ENCODE results near the gene NCMAP. TPM values are rescaled to one million over a fixed set of nuclear protein-coding genes. Genes with fewer than 3 reads are reported as not detected.
A peak's percentile ranks its signal among the peaks of the same experiment; 100 is the strongest.

The NCMAP gene
- total RNA-seq, 3 donors from 2014 or later: 0.16 to 8.2 (median 0.98) TPM

DNA sequence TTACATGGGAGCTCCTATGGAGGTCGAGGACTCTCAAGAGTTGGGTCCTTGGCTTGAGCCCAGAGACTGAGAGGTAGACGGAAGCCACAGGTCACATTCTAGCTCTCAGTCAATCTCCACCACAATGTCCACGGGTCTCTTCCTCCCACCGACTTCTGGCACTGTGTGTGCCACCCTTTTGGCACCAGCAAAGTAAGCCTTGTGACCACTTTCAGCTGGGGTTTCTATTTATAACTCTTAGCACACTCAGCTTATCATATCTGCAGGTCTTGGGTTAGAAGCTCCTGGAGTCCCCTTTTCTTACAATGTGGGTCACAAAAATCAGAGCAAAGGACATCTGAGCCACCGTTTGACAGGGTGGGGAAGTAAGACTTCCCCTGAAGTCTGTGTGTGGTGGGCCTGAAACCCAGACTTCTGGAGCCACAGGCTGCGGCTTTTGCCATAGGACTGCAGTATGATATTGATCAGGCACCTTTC is 28.3 kb downstream of the NCMAP start:
- Histone ChIP-seq H3K36me3 (no peaks in the 10 kb centered on the region), H3K27ac (no peak overlapping the region), H3K4me1 (no peaks in the 10 kb centered on the region), H3K27me3 (no peaks in the 10 kb centered on the region), H3K9me3 (no peaks in the 10 kb centered on the region), H3K4me3 (no peak overlapping the region)
- no peak for DNase-seq (ENCODE audit: low spot score in 2 of 2)
- intact Hi-C loops (cut with DNase I; ENCODE audit: low total_unique reads): no loop called here
- TF ChIP-seq POLR2AphosphoS5 (IDR thresholded peaks at IDR 0.05) (no peak), POLR2A (IDR thresholded peaks at IDR 0.05) (no peak)

DNA sequence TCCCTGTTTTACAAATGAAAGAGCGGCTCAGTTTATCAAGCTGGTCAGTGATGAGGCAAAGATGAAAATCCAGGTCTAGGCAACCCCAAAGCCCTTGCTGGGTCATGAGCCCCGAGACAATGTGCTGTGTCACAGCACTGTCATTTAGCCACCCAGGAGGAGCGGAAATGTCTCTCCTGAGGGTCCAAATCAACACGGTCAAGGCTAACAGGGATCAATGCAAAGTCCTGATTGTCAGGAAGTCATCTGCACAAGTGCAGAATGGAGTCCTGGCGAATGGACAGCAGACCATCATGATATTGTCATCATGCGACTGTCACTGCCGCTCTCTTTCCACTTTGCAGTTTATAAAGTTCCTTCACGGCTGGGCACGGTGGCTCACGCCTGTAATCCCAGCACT is 30.2 kb downstream of the NCMAP start:
- no peaks in the 10 kb centered on the region for H3K9me3 ChIP-seq
- no peak overlapping the region for H3K27ac ChIP-seq
- no peak overlapping the region for H3K4me3 ChIP-seq
- DNase-seq (ENCODE audit: low spot score in 2 of 2): no peak
- intact Hi-C loops (cut with DNase I; ENCODE audit: low total_unique reads): no loop called here
- H3K36me3 ChIP-seq: no peaks in the 10 kb centered on the region
- no peaks in the 10 kb centered on the region for H3K27me3 ChIP-seq
- no peaks in the 10 kb centered on the region for H3K4me1 ChIP-seq
- no peak for TF ChIP-seq POLR2AphosphoS5 (IDR thresholded peaks at IDR 0.05)
- no peak for TF ChIP-seq POLR2A (IDR thresholded peaks at IDR 0.05)
- TF ChIP-seq CTCF (IDR thresholded peaks at IDR 0.05): no peak

GRCh38 chr1:24586970-24587820 is 31.3 kb downstream of the NCMAP start:
- intact Hi-C loops (cut with DNase I; ENCODE audit: low total_unique reads): no loop called here
- H3K36me3 ChIP-seq: no peaks in the 10 kb centered on the region
- no peaks in the 10 kb centered on the region for H3K4me1 ChIP-seq
- peak; percentile 71 to 81 (median 81) for TF ChIP-seq CTCF (IDR thresholded peaks at IDR 0.05)
- no peak for TF ChIP-seq POLR2A (IDR thresholded peaks at IDR 0.05)
- TF ChIP-seq POLR2AphosphoS5 (IDR thresholded peaks at IDR 0.05): no peak
- peak overlapping the region in 1 of 2 donors; percentile 29 for H3K27ac ChIP-seq
- no peaks in the 10 kb centered on the region for H3K9me3 ChIP-seq
- H3K27me3 ChIP-seq: no peaks in the 10 kb centered on the region
- DNase-seq (ENCODE audit: low spot score in 2 of 2): peak in 1 of 2 donors; percentile 37
- H3K4me3 ChIP-seq: no peak overlapping the region

GRCh38 chr1:24588573-24588972 is 32.7 kb downstream of the NCMAP start:
- no peak overlapping the region for H3K4me3 ChIP-seq
- H3K27ac ChIP-seq: no peak overlapping the region
- no peaks in the 10 kb centered on the region for H3K4me1 ChIP-seq
- H3K27me3 ChIP-seq: no peaks in the 10 kb centered on the region
- H3K36me3 ChIP-seq: no peaks in the 10 kb centered on the region
- intact Hi-C loops (cut with DNase I; ENCODE audit: low total_unique reads): no loop called here
- DNase-seq (ENCODE audit: low spot score in 2 of 2): no peak
- H3K9me3 ChIP-seq: no peaks in the 10 kb centered on the region
- TF ChIP-seq POLR2AphosphoS5 (IDR thresholded peaks at IDR 0.05) (no peak), CTCF (IDR thresholded peaks at IDR 0.05) (no peak), POLR2A (IDR thresholded peaks at IDR 0.05) (no peak)

DNA sequence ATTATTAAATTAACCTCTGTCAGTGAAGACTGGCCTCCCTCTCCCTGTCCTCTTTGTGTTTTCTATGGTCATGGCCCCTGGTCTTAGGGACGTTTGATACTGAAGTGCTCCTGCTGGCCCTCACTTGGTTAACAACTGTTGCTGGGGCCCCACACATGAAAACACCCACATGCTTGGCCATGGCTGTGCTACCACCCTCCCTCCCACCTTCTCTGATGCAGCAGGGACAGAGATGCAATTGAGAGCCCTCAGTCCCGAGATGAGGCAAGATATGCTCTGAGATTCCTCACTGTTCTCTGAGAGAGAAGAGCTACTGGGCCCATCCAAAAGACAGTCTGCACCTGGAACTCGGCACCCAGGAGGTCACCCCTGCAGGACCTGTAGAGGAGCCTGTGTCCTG is 33.3 kb downstream of the NCMAP start:
- no peak for TF ChIP-seq POLR2AphosphoS5 (IDR thresholded peaks at IDR 0.05)
- no peak for TF ChIP-seq POLR2A (IDR thresholded peaks at IDR 0.05)
- TF ChIP-seq CTCF (IDR thresholded peaks at IDR 0.05): no peak
- Histone ChIP-seq H3K4me3 (no peak overlapping the region), H3K27me3 (no peaks in the 10 kb centered on the region), H3K4me1 (no peaks in the 10 kb centered on the region), H3K36me3 (no peaks in the 10 kb centered on the region), H3K9me3 (no peaks in the 10 kb centered on the region), H3K27ac (no peak overlapping the region)
- intact Hi-C loops (cut with DNase I; ENCODE audit: low total_unique reads): no loop called here
- no peak for DNase-seq (ENCODE audit: low spot score in 2 of 2)

Measured in breast epithelium (tissue), 4 donors.